Loucy (cell line): ENCODE measurements around the gene MAP9.

Source experiments
- EZH2phosphoT487 ChIP-seq: fragments of 200-600 bp; IDR thresholded peaks from 2 replicates; pipeline ENCODE4 v1.6.1; 2018; ENCODE audit warnings: antibody characterized with exemption, mild to moderate bottlenecking, moderate library complexity, borderline replicate concordance
- TF ChIP-seq, protein P1 (sequence below): fragments of 200-600 bp; sonication (generic); conservative IDR thresholded peaks from 2 replicates; pipeline ENCODE4 v1.5.1; 2014; ENCODE audit warnings: mild to moderate bottlenecking, antibody characterized with exemption, low read length

DNA sequence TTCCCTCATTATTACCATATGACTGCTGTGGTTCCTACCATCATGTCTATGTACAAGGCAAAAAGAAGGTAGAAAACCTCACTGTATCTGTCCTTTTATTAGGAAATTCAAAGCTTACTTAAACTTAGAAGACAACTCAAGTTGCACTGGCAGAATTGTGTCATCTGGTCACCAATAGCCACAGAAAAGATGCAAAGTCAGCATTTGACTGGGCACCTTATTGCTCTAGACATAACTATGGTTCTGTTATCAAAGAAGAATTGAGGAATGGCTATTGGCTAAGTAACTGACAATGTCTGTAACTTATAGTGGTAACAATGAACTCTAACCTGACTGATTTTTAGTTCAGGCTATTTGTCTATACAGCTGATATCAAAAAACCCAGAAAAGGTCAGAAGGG, 45.3 kb downstream of the MAP9 start:
- TF ChIP-seq, protein P1, sequence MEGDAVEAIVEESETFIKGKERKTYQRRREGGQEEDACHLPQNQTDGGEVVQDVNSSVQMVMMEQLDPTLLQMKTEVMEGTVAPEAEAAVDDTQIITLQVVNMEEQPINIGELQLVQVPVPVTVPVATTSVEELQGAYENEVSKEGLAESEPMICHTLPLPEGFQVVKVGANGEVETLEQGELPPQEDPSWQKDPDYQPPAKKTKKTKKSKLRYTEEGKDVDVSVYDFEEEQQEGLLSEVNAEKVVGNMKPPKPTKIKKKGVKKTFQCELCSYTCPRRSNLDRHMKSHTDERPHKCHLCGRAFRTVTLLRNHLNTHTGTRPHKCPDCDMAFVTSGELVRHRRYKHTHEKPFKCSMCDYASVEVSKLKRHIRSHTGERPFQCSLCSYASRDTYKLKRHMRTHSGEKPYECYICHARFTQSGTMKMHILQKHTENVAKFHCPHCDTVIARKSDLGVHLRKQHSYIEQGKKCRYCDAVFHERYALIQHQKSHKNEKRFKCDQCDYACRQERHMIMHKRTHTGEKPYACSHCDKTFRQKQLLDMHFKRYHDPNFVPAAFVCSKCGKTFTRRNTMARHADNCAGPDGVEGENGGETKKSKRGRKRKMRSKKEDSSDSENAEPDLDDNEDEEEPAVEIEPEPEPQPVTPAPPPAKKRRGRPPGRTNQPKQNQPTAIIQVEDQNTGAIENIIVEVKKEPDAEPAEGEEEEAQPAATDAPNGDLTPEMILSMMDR, result no peak
- no peak for TF ChIP-seq EZH2phosphoT487
